Hepatic stellate cell (primary cell): Measurements from ENCODE around the gene DLL3.

ENCODE experiments used
- DNase-seq: peaks from one replicate; pipeline ENCODE4 v3.0.0; 2011; ENCODE audit warnings: low spot score

The DLL3 gene

GRCh38 chr19:39555883-39556282 is 57.1 kb downstream of the DLL3 start:
- DNase-seq: no peak
